GM18858 (cell line): ENCODE data around the gene CAP1.
"Not testable (repeated sequence)": the region's sequence is repeated elsewhere in the genome, so short reads cannot be mapped to it uniquely, and the experiment has no call there.

Source experiments
- ATAC-seq: cut with Tn5 transposase; IDR thresholded peaks from one replicate; pipeline ENCODE4 v1.9.1; 2021; ENCODE audit not compliant: unreplicated experiment

Gene CAP1

GRCh38 chr1:40030528-40031135 is 9.9 kb upstream of the CAP1 start:
- no peak for ATAC-seq

- no peak for ATAC-seq
Observed at GRCh38 chr1:40032240-40032891, 8.2 kb upstream of the CAP1 start.

GRCh38 chr1:40034869-40035268 is 5.7 kb upstream of the CAP1 start:
- ATAC-seq, result no peak

- no peak for ATAC-seq
Observed at GRCh38 chr1:40036574-40036973, 4.0 kb upstream of the CAP1 start.

GRCh38 chr1:40037254-40037653 is 3.3 kb upstream of the CAP1 start:
- not testable (repeated sequence) for ATAC-seq

GRCh38 chr1:40038697-40039096 is 1.8 kb upstream of the CAP1 start:
- ATAC-seq, result no peak

GRCh38 chr1:40039245-40039756 is 1.2 kb upstream of the CAP1 start:
- peak; percentile 11 for ATAC-seq

GRCh38 chr1:40039757-40040510 is 595 bp upstream of the CAP1 start:
- peak; percentile 30 for ATAC-seq

- ATAC-seq, result no peak
Observed at GRCh38 chr1:40041466-40041838, 923 bp downstream of the CAP1 start.

GRCh38 chr1:40042341-40042740 is 1.8 kb downstream of the CAP1 start:
- no peak for ATAC-seq

- ATAC-seq, result no peak
Observed at GRCh38 chr1:40044110-40044509, 3.6 kb downstream of the CAP1 start.

GRCh38 chr1:40045182-40045581 is 4.7 kb downstream of the CAP1 start:
- ATAC-seq, result no peak

GRCh38 chr1:40045766-40046165 is 5.2 kb downstream of the CAP1 start:
- no peak for ATAC-seq

GRCh38 chr1:40047276-40047675 is 6.7 kb downstream of the CAP1 start:
- ATAC-seq, result no peak

- no peak for ATAC-seq
Observed at GRCh38 chr1:40047769-40048168, 7.2 kb downstream of the CAP1 start.

- ATAC-seq, result no peak
Observed at GRCh38 chr1:40049725-40050124, 9.2 kb downstream of the CAP1 start.

GRCh38 chr1:40050863-40051262 is 10.3 kb downstream of the CAP1 start:
- ATAC-seq, result no peak

GRCh38 chr1:40053138-40053887 is 12.8 kb downstream of the CAP1 start:
- no peak for ATAC-seq

GRCh38 chr1:40056519-40057309 is 16.2 kb downstream of the CAP1 start:
- ATAC-seq, result no peak

- no peak for ATAC-seq
Observed at GRCh38 chr1:40057310-40058030, 16.9 kb downstream of the CAP1 start.
